PFSK-1 (cell line): ENCODE data around the gene YES1.

Source experiments
- POLR2AphosphoS5 ChIP-seq: IDR thresholded peaks from 2 replicates; pipeline ENCODE4 v1.6.1; 2012; ENCODE audit warnings: low read depth, mild to moderate bottlenecking, control low read depth, low read length, moderate library complexity
- REST ChIP-seq, 2 experiments: IDR thresholded peaks; 2 replicates each; pipeline versions ENCODE4 v1.6.1 to v1.8.0; 2011 to 2012; ENCODE audit warnings: low read depth in 2 of 2, low read length in 2 of 2, control low read depth in 1 of 2, inconsistent platforms in 1 of 2, mild to moderate bottlenecking in 1 of 2, moderate library complexity in 1 of 2; ENCODE audit not compliant: insufficient read depth in 1 of 2
- TAF1 ChIP-seq: IDR thresholded peaks from 2 replicates; pipeline ENCODE4 v1.6.1; 2012; ENCODE audit warnings: low read length, control low read depth, borderline replicate concordance; ENCODE audit not compliant: insufficient read depth

DNA sequence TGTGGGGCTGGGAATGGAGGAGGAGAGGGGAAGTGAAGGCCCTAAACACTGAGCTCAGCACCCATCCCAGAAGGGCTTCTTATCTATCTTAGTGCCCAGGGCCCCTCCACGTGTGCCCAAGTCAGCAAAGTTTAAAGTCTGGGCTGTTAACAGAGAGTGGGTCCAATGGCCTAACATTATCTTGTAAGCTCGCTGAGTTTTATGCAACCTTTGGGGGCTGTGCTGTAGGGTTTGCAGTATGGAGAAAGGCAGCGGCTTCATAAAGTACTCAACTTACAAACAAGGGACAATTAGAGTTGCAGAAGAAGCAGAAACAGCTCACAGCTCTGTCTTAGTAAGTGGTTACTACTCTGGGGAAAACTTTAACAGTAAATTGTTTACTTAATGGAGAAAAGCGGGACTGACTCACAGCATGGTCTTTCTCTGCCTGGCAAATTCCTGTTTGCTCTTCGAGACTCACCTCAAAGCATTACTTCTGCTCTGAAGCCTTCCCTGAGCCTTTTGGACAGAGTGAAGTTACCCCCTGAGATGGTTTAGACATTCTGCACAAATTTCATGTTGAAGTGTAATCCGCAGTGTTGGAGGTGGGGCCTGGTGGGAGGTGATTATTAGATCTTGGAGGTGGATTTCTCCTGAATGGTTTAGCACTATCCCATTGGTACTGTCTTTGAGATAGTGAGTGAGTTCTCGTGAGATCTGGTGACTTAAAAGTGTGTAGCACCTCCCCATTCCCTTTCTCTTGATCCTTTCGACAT lies 108.7 kb downstream of the YES1 start:
- TF ChIP-seq REST (IDR thresholded peaks at IDR 0.05; ENCODE audit: insufficient read depth in 1 of 2, low read depth in 2 of 2, low read length in 2 of 2) (no peak), POLR2AphosphoS5 (no peak), TAF1 (no peak)
